ENCODE data around the gene SH3PXD2A.

The SH3PXD2A gene

DNA sequence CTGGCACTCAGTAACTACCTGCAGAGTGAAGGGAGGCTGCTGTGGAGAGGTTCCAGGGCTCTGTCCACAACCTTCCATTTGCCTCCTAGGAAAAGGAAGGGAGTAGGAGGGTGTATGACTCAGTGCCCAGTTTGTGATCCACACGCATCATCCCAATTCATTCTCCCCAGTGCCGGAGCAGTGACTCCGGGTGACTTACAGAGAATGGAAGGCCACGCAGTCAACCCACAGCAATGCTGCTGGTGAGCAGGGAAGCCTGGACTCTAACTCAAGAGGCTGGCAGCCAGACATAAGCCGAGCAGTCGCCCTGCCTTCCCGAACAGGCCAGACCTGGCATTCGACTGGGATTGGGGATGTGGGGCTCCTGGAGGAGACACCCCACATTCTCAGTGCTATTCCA is 139.9 kb downstream of the SH3PXD2A start:
- peak; percentile 85 for DNase-seq (ENCODE audit: low read depth)
- TF ChIP-seq, protein P1, sequence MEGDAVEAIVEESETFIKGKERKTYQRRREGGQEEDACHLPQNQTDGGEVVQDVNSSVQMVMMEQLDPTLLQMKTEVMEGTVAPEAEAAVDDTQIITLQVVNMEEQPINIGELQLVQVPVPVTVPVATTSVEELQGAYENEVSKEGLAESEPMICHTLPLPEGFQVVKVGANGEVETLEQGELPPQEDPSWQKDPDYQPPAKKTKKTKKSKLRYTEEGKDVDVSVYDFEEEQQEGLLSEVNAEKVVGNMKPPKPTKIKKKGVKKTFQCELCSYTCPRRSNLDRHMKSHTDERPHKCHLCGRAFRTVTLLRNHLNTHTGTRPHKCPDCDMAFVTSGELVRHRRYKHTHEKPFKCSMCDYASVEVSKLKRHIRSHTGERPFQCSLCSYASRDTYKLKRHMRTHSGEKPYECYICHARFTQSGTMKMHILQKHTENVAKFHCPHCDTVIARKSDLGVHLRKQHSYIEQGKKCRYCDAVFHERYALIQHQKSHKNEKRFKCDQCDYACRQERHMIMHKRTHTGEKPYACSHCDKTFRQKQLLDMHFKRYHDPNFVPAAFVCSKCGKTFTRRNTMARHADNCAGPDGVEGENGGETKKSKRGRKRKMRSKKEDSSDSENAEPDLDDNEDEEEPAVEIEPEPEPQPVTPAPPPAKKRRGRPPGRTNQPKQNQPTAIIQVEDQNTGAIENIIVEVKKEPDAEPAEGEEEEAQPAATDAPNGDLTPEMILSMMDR (conservative IDR thresholded peaks at IDR 0.05; ENCODE audit: control insufficient read depth, insufficient read depth, low read depth, low read length): no peak
- H3K4me3 ChIP-seq (ENCODE audit: control insufficient read depth, low read depth, low read length): no peak overlapping the region

DNA sequence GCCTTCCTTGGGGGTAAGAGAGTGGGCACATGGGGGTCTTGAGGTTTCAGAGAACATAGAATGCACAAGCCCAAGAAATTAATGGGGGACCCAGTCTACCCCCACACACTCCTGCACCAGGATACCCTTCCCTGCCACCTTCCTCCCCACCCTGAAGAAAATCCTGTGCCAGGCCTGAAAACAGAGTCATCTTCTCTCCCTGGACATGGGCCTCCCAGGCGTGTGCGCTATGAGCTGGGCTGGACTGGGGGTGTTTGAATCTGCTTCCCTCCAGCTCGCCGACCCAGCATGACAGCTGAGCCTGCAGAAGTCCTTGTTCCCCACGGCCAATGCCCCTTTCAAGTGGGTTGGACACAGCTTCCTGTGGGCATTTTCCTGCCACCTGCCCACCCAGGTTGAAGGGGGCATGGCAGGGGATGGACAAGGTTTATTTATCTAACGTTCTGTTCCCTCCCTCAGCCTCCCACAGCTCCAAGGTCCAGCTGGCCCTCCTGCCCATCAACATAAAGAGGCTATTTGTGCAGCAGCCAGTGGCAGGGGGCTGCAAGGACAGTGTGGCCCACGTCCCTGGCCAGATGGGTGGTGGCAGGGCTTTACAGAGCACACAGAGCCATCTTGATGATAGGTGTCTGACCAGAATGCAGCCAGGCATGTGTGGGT is 141.0 kb downstream of the SH3PXD2A start:
- no peak overlapping the region for H3K4me3 ChIP-seq (ENCODE audit: control insufficient read depth, low read depth, low read length)
- TF ChIP-seq, protein P1 (conservative IDR thresholded peaks at IDR 0.05; ENCODE audit: control insufficient read depth, insufficient read depth, low read depth, low read length): no peak
- no peak for DNase-seq (ENCODE audit: low read depth)

DNA sequence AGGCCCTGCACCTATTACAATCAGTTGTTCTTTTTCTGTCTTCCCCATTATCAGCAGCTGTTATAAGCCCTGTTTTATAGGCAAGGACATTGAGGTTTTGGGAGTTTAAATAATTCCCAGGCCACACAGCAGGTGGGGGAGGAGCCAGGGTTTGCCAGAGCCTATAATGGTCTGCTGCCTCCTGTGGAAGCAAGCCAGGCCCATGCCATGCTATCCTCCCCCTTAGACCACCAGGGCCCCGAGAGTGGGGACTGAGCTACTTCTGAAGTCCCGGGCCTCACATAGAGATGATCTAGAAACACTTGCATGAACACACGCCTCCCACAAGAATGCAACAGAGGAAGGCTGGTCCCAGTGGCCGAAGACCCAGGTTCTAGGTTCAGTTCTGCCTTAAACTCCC is 141.7 kb downstream of the SH3PXD2A start:
- no peak for DNase-seq (ENCODE audit: low read depth)
- TF ChIP-seq, protein P1 (conservative IDR thresholded peaks at IDR 0.05; ENCODE audit: control insufficient read depth, insufficient read depth, low read depth, low read length): no peak
- H3K4me3 ChIP-seq (ENCODE audit: control insufficient read depth, low read depth, low read length): no peak overlapping the region

DNA sequence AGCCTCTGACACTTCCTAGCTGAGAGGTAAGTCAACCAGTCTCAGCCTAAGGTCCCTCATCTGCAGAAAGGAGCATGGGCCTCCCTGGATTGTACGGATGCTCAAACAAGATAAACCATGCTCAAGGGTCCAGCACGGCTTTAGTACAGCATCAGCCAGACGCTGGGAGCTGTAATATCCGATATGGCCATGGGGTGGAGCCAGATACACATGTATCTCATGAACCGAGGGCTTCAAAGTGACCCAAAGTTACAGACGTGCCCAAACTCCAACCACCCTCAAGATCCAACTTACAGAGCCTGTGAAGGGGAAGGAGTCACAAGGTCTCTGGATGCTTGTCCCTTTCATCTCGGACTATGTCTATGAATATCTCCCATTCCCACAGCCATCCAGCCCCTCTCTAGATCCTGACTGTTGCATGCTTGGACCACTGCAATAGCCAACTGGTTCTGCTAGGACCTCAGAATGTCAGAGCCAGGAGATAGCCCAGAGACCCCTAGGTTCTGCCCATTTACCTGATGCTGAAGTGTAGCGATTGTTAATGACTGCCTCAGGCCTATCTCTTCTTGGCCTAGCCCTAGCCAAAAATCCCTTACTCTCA is 142.4 kb downstream of the SH3PXD2A start:
- DNase-seq (ENCODE audit: low read depth): peak; percentile 76
- H3K4me3 ChIP-seq (ENCODE audit: control insufficient read depth, low read depth, low read length): no peak overlapping the region
- TF ChIP-seq, protein P1 (conservative IDR thresholded peaks at IDR 0.05; ENCODE audit: control insufficient read depth, insufficient read depth, low read depth, low read length): peak; percentile 85

DNA sequence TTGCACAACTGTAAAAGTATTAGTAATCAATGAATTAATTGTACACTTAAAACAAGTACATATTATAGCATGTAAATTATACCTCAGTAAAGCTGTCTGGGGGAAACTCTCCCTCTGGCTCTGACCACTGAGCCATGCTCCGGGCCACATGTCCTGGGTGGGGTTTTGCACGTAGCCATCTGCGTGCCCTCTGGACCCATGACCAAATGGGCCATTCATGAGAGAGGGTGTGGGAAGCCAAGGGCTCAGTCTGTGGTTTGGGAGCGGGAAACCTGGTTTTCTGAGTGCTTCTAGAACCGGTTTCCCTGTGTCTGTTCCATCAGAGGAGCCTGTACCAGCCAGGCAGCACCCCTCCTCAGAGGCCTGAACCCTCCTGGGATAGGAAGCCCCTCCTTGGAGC is 143.2 kb downstream of the SH3PXD2A start:
- H3K4me3 ChIP-seq (ENCODE audit: control insufficient read depth, low read depth, low read length): no peak overlapping the region
- DNase-seq (ENCODE audit: low read depth): no peak
- TF ChIP-seq, protein P1 (conservative IDR thresholded peaks at IDR 0.05; ENCODE audit: control insufficient read depth, insufficient read depth, low read depth, low read length): no peak

DNA sequence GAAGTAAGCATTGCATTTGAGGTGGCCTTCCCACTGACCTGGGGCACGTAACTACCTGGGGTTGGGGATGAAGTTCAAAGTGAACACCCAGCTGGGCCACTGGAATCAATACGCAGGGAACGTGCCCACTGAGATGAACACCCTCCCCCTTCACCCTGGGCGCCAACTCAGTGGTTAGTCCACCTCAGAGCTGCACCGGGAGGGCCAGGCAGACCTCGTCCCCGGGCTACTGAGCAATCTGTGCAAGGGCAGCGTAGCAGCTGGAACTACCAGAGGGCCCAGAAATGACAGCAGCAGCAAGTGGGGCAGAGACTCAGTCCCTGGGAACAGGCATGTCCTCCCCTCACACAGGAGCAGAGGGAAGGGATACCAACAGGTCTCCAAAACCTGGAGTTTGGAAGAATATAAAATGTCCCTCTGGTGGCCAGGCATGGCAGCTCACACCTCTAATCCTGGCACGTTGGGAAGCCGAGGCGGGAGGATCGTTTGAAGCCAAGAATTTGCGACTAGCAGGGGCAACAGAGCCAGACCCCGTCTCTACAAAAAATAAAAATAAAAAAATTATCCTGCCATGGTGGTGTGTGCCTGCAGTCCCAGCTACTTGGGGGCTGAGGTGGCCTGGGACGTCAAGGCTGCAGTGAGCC is 143.9 kb downstream of the SH3PXD2A start:
- DNase-seq (ENCODE audit: low read depth): no peak
- no peak overlapping the region for H3K4me3 ChIP-seq (ENCODE audit: control insufficient read depth, low read depth, low read length)
- TF ChIP-seq, protein P1 (conservative IDR thresholded peaks at IDR 0.05; ENCODE audit: control insufficient read depth, insufficient read depth, low read depth, low read length): peak; percentile 6
